Spleen (tissue), 11 donors: ENCODE data around the gene CYP2D6. TPM values are rescaled to one million over a fixed set of nuclear protein-coding genes. Genes with fewer than 3 reads are reported as not detected.
A peak's percentile ranks its signal among the peaks of the same experiment; 100 is the strongest.

Source experiments
- DNase-seq: peaks from one replicate; pipeline ENCODE4 v3.0.0-alpha.2; 2020
- H3K27ac ChIP-seq, 8 donors: fragments of 200-600 bp; sonication (generic) in 7 of 8; 1 replicate in 4 of 8; 2 replicates in 4 of 8; pipeline versions ENCODE4 v1.5.0 to v1.8.0; 2016 to 2021; ENCODE audit warnings: inconsistent platforms in 4 of 8, mild to moderate bottlenecking in 4 of 8, moderate library complexity in 1 of 8
- H3K27me3 ChIP-seq, 7 donors: fragments of 200-600 bp; sonication (generic) in 6 of 7; replicated peaks in 1 of 7; 1 replicate in 4 of 7; 2 replicates in 3 of 7; pipeline versions ENCODE4 v1.5.0 to v1.8.0; 2016 to 2021; ENCODE audit warnings: inconsistent platforms in 3 of 7, mild to moderate bottlenecking in 1 of 7
- H3K36me3 ChIP-seq, 6 donors: fragments of 200-600 bp; sonication (generic) in 5 of 6; 1 replicate in 4 of 6; 2 replicates in 2 of 6; pipeline versions ENCODE4 v1.5.0 to v1.8.0; 2016 to 2021; ENCODE audit warnings: inconsistent platforms in 2 of 6
- H3K4me1 ChIP-seq, 6 donors: fragments of 200-600 bp; sonication (generic) in 5 of 6; 1 replicate in 3 of 6; 2 replicates in 3 of 6; pipeline versions ENCODE4 v1.5.0 to v1.8.0; 2016 to 2021; ENCODE audit warnings: inconsistent platforms in 3 of 6
- H3K4me3 ChIP-seq, 8 donors: fragments of 200-600 bp; sonication (generic) in 7 of 8; 1 replicate in 4 of 8; 2 replicates in 4 of 8; pipeline versions ENCODE4 v1.5.0 to v1.8.0; 2016 to 2021; ENCODE audit warnings: inconsistent platforms in 4 of 8, mild to moderate bottlenecking in 4 of 8, moderate library complexity in 2 of 8
- H3K9me3 ChIP-seq, 8 donors: fragments of 200-600 bp; sonication (generic) in 7 of 8; 1 replicate in 4 of 8; 2 replicates in 4 of 8; pipeline versions ENCODE4 v1.5.0 to v1.8.0; 2016 to 2021; ENCODE audit warnings: inconsistent platforms in 4 of 8
- POLR2A ChIP-seq, 3 donors: fragments of 450-650 bp; IDR thresholded peaks; one replicate each; pipeline ENCODE4 v1.5.1; 2017; ENCODE audit warnings: antibody characterized with exemption in 3 of 3, mild to moderate bottlenecking in 1 of 3
- POLR2AphosphoS5 ChIP-seq, 3 donors: sonication (generic); formaldehyde crosslinking; IDR thresholded peaks; one replicate each; pipeline ENCODE4 v1.5.1; 2017; ENCODE audit warnings: antibody characterized with exemption in 3 of 3
- WGBS, 5 donors: extraction: QIAGEN DNeasy Blood & Tissue Kit in 3 of 5; methylation state at CpG; one replicate each; pipeline versions ENCODE4 v1.1.5 to v1.1.7; 2013 to 2018; 5-methylcytosine and 5-hydroxymethylcytosine counted together
- intact Hi-C: fragments of 100-400 bp; cut with DNase I; formaldehyde crosslinking; loops from one replicate; pipeline ENCODE4 v1.15.0; 2023; ENCODE audit warnings: low total_unique reads
- polyA plus RNA-seq, 3 donors: library from polyadenylated mRNA; stranded (reverse); fragments of 200-250 nt; gene quantifications; one replicate each; pipeline ENCODE4 v1.2.1, GENCODE V29; 2013
- total RNA-seq, 7 donors: library from RNA; depleted of rRNA in 3 of 7; stranded (reverse); fragments of >200 nt in 3 of 7; fragmentation: NEBNext Ultra II Directional in 4 of 7; extraction: Animal tissue kit (Norgen Biotek cat#: 25700) in 4 of 7; gene quantifications; one replicate each; pipeline versions ENCODE4 v1.1.0 to v1.2.1, GENCODE V29; 2016 to 2021
- TF ChIP-seq, protein P1 (sequence below), 11 experiments: fragments of 200-600 bp in 7 of 11; fragments of 450-650 bp in 4 of 11; sonication (generic) in 4 of 11; IDR thresholded peaks in 8 of 11; conservative IDR thresholded peaks in 3 of 11; 1 replicate in 7 of 11; 2 replicates in 4 of 11; pipeline versions ENCODE4 v1.4.0 to v1.8.0; 2016 to 2021; ENCODE audit warnings: antibody characterized with exemption in 11 of 11, inconsistent platforms in 4 of 11, mild to moderate bottlenecking in 1 of 11
- donor health status: healthy with polysubstance abuse.
- donor health status: DM: no; HTN: no; CAD: no; lungs with moderate emphysema.
- donor health status: DM: no; HTN: no; CAD: no.
- donor health status: Bipolar disorder and iron deficiency.
- donor health status: healthy.
- donor health status: DM: no; HTN: no; CAD: no.
- donor health status: DM: yes; HTN: yes; CAD: no.

The CYP2D6 gene
- total and polyA plus RNA-seq, 10 donors, result 1.2 to 3.6 (median 2.4) TPM

DNA sequence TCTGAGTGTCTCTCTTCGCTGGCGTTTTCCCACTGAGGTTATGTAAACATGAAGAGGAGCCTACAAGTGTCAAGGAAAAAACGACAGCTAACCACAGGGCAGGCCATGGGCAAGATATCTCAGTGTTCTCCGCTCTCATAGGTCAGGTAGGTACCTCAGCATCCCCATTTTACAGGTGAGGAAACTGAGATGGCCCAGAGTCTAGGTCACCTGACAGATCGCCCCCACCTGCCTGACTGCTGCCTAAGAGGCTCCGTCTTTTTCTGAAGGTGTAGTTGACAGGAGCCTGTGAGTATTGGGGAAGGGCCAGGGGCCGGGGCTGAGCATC, 39.2 kb downstream of the CYP2D6 start:
- WGBS, 5 donors, result 29 to 44% (median 34%) methylated on average over 7 of the region's 7 CpGs
- no peak for TF ChIP-seq POLR2AphosphoS5 (IDR thresholded peaks at IDR 0.05)
- peaks cover 11 to 49% (median 41%) of the 10 kb centered on the region in 6 donors for H3K4me1 ChIP-seq
- peak overlapping the region; percentile 17 to 94 (median 84) for H3K4me3 ChIP-seq
- intact Hi-C loops, result no loop called here
- no peaks in the 10 kb centered on the region for H3K9me3 ChIP-seq
- no peaks in the 10 kb centered on the region for H3K27me3 ChIP-seq
- DNase-seq, result no peak
- peak overlapping the region; percentile 93 to 98 (median 95) for H3K27ac ChIP-seq
- H3K36me3 ChIP-seq, result peaks cover 0 to 12% (median 7%) of the 10 kb centered on the region in 6 donors

DNA sequence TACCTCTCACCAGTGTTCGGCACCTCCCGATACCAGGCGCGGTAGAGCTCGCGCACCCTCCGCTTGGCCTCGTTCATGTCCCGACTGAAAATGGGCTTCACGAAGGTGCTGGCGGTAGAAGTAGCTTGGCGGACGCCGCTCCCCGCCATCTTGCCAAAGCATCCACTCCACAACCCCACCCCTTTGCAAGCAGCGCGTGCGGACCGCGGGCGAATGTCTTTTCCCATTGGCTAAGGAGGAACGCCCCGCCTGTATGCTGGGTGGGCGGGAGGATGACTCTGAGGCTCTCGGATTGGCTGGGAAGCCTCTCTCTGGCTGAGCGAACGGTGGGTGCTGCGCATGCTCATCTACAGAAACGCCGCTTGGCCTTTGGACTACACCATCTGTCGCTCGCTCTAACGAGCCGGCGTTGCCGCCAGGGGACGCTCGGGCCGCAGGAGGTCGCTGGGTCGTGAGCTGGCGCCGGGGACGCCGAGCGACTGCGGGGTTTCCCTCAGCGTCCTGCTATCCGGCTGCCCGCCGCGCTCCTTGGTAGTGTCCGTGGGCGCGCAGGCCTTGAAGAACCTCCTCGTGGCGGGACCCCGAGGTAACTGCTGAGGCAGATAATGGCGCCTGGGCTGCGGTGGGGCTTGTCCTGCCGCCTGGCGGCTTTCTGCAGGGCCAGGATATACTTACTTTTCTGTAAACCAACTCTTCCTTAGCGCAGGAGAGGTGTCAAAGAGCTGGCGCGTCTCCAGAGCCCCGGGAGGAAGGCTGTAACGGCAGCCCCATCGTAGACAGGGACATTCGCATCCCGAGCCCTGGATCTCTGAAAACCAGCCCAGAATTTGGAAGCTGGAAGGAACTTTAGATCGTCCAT, 39.8 kb downstream of the CYP2D6 start, which contains the start of gene NDUFA6:
Gene NDUFA6 (minus strand): TSS at position 177 of the 859 bp plus-strand sequence. CDS start 28 bp downstream, at position 149.
- Histone ChIP-seq H3K4me3 (peak within 1 kb of the TSS; percentile 68 to 94 (median 84)), H3K27ac (peak within 1 kb of the TSS; percentile 93 to 98 (median 95)), H3K9me3 (no peaks in the 10 kb centered on the region), H3K36me3 (peaks cover 0 to 18% (median 13%) of the 10 kb centered on the region in 6 donors), H3K27me3 (no peaks in the 10 kb centered on the region), H3K4me1 (peaks cover 12 to 55% (median 44%) of the 10 kb centered on the region in 6 donors)
- intact Hi-C loops, result no loop called here
- TF ChIP-seq POLR2A (IDR thresholded peaks at IDR 0.05), result peak; percentile 43 to 72 (median 66)
- TF ChIP-seq, protein P1, sequence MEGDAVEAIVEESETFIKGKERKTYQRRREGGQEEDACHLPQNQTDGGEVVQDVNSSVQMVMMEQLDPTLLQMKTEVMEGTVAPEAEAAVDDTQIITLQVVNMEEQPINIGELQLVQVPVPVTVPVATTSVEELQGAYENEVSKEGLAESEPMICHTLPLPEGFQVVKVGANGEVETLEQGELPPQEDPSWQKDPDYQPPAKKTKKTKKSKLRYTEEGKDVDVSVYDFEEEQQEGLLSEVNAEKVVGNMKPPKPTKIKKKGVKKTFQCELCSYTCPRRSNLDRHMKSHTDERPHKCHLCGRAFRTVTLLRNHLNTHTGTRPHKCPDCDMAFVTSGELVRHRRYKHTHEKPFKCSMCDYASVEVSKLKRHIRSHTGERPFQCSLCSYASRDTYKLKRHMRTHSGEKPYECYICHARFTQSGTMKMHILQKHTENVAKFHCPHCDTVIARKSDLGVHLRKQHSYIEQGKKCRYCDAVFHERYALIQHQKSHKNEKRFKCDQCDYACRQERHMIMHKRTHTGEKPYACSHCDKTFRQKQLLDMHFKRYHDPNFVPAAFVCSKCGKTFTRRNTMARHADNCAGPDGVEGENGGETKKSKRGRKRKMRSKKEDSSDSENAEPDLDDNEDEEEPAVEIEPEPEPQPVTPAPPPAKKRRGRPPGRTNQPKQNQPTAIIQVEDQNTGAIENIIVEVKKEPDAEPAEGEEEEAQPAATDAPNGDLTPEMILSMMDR (IDR thresholded peaks at IDR 0.05 in 8 of 11, conservative IDR thresholded peaks at IDR 0.05 in 3 of 11), result peak; percentile 87 to 99 (median 97)
- peak; percentile 97 to 99 (median 99) for TF ChIP-seq POLR2AphosphoS5 (IDR thresholded peaks at IDR 0.05)
- WGBS, 5 donors, result 0 to 1% (median 0%) methylated on average over 27 to 71 of the region's 71 CpGs
- DNase-seq, result peak; percentile 100

DNA sequence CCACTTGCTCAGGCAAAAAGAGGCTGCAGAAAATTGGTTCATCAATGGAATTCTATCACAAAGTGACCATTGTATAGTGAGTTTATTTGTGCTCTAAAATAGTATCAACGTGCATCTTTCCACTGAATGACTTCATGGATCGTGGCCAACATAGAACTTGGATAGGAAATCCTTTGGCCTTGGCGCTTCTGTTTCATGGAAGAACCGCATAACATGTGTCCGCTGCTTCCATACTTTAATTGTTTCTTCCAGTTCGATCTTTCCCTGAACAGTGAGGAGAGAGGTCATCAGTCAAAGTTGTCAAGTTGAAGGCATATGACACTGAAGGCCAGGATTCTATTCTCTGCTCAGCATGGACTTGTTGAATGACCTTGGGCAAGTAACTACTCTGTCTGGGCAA, 44.6 kb downstream of the CYP2D6 start:
- intact Hi-C loops, result no loop called here
- DNase-seq, result no peak
- TF ChIP-seq POLR2A (IDR thresholded peaks at IDR 0.05) (no peak), POLR2AphosphoS5 (IDR thresholded peaks at IDR 0.05) (peak in 1 of 3 donors; percentile 21)
- Histone ChIP-seq H3K4me1 (peaks cover 15 to 90% (median 61%) of the 10 kb centered on the region in 6 donors), H3K27me3 (no peaks in the 10 kb centered on the region), H3K9me3 (no peaks in the 10 kb centered on the region), H3K27ac (peak overlapping the region in 5 of 8 donors; percentile 10 to 58 (median 52)), H3K36me3 (peaks cover 0 to 64% (median 44%) of the 10 kb centered on the region in 6 donors), H3K4me3 (no peak overlapping the region)
- WGBS, 5 donors, result 62 to 80% (median 70%) methylated on average over 6 of the region's 6 CpGs

DNA sequence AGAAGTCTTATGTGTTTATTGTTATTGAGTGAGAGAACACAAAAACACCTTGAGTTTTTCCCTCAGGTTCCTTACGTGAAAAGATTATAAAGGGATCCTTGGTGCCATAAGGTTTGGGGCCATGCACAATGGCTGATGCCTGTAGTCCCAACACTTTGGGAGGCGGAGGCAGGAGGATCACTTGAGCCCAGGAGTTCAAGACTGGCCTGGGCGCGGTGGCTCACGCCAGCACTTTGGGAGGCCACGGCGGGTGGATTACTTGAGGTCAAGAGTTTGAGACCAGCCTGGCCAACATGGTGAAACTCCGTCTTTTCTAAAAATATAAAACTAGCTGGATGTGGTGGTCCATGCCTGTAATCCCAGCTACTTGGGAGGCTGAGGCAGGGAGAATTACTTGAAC, 45.7 kb downstream of the CYP2D6 start:
- no peak for DNase-seq
- 92 to 96% (median 92%) methylated on average over 8 of the region's 8 CpGs for WGBS, 5 donors
- intact Hi-C loops, result no loop called here
- Histone ChIP-seq H3K36me3 (peaks cover 0 to 64% (median 44%) of the 10 kb centered on the region in 6 donors), H3K9me3 (no peaks in the 10 kb centered on the region), H3K4me3 (no peak overlapping the region), H3K4me1 (peaks cover 21 to 96% (median 65%) of the 10 kb centered on the region in 6 donors), H3K27me3 (no peaks in the 10 kb centered on the region), H3K27ac (peak overlapping the region in 4 of 8 donors; percentile 14 to 58 (median 48))
- TF ChIP-seq, protein P1 (IDR thresholded peaks at IDR 0.05 in 8 of 11, conservative IDR thresholded peaks at IDR 0.05 in 3 of 11), result no peak
- TF ChIP-seq POLR2AphosphoS5 (IDR thresholded peaks at IDR 0.05), result peak in 2 of 3 donors; percentile 28 to 44

DNA sequence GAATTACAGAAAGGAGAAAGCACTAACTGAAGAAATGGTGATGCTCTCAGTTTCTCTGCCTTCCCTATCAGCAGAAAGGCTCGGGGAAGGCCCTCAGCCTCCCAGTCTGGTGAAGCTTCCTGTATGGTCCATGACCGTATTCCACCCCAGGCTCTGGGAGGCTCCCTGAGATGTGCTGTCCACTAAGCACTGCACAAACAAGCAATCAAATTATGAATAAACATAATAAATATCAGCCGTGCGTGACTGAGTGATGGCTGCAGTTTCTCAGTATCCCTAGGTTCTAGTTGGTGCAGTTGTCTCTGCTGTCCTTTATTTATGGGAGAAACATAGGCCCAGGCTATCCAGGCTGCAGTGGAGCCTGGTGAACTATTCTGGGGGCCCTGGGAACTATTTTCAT, 47.5 kb downstream of the CYP2D6 start:
- Histone ChIP-seq H3K27me3 (no peaks in the 10 kb centered on the region), H3K36me3 (peaks cover 0 to 65% (median 44%) of the 10 kb centered on the region in 6 donors)

More for the DNA sequence above, 47.5 kb downstream of the CYP2D6 start:
- no peak for TF ChIP-seq POLR2A (IDR thresholded peaks at IDR 0.05)
- TF ChIP-seq POLR2AphosphoS5 (IDR thresholded peaks at IDR 0.05), result no peak
- TF ChIP-seq, protein P1 (IDR thresholded peaks at IDR 0.05 in 8 of 11, conservative IDR thresholded peaks at IDR 0.05 in 3 of 11), result no peak
- peaks cover 21 to 90% (median 62%) of the 10 kb centered on the region in 6 donors for H3K4me1 ChIP-seq
- H3K27ac ChIP-seq, result no peak overlapping the region
- 83 to 97% (median 92%) methylated on average over 4 of the region's 4 CpGs for WGBS, 5 donors
- intact Hi-C loops, result no loop called here
- no peaks in the 10 kb centered on the region for H3K9me3 ChIP-seq
- DNase-seq, result no peak
- H3K4me3 ChIP-seq, result no peak overlapping the region
